ENCODE data around the gene GPALPP1.
"Not testable (repeated sequence)": the region's sequence is repeated elsewhere in the genome, so short reads cannot be mapped to it uniquely, and the experiment has no call there.

The GPALPP1 gene

DNA sequence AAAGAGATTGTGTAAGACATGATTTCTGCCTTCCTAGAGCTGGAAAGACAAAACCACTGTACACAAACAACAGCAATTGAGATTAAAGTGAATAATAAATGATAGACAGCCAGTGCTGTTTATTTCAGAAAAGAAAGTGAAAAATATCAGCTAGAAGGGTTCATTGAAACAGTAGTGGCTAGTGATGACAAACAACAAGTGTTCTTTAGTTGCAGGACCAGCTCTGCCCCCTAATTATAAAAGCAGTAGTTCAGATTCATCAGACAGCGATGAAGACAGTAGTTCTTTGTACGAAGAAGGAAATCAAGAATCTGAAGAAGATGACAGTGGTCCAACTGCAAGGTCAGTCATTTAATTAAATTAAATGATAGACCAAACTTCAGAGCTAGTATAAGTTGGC is 14.8 kb downstream of the GPALPP1 start:
- DNase-seq (ENCODE audit: low read depth, low spot score), result no peak

DNA sequence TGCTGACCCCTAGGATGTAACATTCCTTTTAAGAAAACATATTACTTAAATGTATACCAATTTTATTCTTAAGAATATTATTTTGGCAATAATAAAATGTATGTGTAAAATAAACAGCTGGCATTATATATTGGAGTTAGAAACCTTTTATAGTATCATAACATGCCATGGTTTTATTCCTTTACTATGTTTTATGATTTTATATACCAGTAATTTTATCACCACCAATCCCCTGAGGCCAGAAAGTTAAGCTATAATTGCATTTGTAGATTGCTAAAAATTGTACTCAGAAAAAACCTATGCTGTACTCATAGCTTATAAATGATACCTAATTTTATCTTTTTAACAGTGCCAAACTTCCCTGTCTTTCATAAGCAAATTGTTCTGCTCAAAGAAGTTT is 17.9 kb downstream of the GPALPP1 start:
- DNase-seq (ENCODE audit: low read depth, low spot score), result no peak

DNA sequence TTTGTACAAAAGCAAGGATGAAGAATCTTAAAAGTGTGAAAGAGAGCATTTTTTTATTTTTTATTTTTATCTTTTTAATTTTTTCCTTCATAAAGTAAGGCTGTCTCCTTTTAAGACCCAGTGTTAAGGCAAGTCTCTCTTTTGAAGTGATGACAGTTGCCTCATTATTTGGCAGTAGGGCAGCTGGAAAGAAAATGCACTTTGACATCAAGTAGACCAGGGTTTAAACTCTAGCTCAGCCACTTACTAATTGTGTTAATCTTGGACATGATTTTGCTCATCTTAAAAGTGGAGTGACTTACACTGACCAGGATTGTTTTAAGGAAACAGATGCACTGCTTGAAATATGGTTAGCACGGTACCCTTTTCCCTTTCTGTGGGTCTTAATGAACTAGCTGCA is 18.5 kb downstream of the GPALPP1 start:
- DNase-seq (ENCODE audit: low read depth, low spot score), result no peak

DNA sequence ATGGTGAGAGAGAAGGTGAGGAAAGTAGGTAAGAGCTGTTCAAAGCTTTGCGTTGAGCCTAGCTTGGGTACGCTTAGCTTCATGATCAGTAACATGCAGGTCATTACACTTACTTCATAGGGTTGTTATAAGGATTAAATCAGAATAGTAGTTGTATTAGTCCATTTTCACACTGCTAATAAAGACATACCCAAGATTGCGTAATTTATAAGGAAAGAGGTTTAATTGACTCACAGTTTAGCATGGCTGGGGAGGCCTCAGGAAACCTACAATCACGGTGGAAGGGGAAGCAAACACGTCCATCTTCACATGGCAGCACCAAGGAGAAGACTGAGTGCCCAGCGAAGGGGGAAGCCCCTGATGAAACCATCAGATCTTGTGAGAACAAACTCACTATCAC is 21.9 kb downstream of the GPALPP1 start:
- DNase-seq (ENCODE audit: low read depth, low spot score), result no peak

DNA sequence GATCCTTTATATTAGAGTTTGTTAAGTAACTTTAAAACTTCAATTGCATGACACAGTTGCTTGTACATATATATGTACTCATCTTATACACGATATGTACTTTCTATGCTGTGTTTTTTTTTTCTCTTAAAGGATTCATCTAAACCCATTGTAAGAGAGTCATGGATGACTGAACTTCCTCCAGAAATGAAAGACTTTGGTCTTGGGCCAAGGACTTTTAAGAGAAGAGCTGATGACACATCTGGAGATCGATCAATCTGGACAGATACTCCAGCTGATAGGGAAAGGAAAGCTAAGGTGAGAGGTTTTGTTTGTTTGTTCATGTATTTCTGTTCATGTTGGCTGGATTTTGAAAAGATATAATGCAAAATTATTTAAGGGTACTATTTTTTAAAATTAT is 26.0 kb downstream of the GPALPP1 start:
- no peak for DNase-seq (ENCODE audit: low read depth, low spot score)

DNA sequence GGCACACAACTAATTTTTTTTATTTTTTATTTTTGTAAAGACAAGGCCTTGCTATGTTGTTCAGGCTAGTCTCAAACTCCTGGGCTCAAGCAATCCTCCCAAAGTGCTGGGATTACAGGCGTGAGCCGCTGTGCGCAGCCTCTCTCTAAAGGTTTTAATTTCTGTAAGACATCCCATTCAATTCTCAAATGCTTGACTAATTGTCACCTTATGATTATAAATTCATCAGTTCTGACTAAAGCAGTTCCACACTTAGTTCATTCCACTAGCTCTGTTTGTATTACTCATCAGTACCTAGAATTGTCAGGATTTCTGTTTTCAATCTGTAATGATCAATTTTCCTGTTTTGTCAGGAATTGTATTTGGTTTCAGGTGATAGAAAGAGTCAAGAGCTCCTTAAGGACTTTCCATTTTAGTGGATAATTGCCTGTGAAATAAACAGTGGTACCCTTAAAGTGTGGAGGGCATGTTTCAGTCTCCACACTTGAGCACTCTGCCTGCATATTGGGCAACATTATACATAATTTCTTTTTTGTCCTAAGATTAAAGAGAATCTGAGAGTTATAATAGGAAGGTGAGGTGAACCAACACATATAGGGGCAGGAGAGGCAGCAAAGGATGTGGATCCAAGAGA is 27.6 kb downstream of the GPALPP1 start:
- DNase-seq (ENCODE audit: low read depth, low spot score), result no peak

DNA sequence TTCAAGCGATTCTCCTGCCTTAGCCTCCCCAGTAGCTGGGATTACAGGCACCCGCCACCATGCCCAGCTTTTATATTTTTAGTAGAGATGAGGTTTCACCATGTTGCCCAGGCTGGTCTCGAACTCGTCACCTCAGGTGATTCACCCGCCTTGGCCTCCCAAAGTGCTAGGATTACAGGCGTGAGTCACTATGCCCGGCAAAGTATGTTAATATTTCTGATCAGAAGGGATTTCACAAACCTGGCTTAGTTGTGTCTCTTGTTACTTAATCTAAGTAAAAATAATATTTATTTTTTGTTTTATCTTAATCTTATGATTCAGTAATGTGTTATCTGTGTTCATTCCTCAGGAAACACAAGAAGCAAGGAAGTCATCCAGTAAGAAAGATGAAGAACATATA is 30.6 kb downstream of the GPALPP1 start:
- DNase-seq (ENCODE audit: low read depth, low spot score), result not testable (repeated sequence)

DNA sequence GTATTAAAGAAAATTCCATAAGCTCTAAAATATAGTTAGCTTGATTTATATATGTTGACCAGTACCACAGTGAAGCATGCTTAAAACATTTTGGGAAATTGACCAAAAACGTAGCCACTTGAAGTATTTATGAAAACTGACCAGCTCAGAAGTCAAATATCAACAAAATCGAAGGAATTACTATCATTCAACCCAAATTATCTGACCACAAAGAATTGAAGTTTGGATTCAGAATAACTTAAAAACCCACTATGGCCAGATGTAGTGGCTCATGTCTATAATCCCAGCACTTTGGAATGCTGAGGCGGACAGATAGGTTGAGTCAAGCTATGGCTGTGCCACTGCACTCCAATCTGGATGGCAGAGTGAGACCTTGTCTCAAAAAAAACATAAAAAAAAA is 31.9 kb downstream of the GPALPP1 start:
- no peak for DNase-seq (ENCODE audit: low read depth, low spot score)

DNA sequence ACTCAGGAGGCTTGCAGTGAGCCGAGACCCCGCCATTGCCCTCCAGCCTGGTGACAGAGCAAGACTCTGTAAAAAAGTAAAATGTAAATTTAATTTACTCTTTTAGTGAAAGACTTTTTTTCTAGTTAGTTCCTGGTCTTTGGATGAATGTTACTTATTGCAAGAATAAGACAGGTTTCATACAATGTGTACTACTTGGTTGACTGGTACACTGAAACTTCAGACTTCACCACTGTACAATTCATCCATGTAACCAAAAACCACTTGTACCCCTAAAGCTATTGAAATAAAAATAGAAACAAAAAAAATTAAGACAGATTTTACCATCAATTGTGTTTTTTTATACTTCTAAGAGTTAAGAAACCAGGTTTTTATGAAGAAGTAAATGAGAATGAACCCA is 35.5 kb downstream of the GPALPP1 start:
- DNase-seq (ENCODE audit: low read depth, low spot score), result no peak

DNA sequence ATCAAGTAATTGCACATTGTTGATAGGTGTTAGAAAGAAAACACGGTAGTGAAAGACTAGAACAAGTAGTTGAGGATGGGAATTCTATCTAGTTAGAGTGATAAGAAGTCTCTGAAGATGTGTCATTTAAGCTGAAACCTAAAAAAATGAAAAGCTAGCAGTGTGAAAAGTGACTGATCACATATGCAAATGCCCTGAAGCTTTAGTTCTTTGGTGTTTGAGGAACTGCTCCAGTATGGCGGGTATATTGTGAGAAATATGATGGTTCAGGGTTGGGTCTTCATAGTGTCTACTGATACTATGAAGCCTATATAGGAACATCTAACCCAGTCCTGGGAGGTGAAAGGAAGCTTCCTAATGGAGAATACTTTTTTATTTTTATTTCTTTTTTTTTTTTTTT is 45.0 kb downstream of the GPALPP1 start:
- no peak for DNase-seq (ENCODE audit: low read depth, low spot score)

DNA sequence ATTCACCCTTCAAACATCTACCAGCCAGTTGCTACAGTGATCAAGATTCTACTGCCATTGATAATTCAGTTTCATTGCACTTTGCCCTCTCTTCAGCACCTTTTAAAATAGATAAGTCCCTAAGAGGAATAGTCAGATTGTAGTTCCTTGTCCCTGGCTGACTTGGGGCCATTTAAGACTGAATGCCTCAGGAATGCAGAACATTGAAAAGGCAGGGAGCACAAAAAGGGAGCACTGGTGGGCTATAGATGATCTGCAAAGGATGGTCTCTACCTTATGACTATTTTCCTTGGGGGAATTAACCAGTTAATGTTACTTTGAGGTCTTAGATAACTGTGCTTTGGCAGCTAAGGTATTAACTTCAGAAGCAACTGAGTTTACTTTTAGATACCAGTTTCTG is 46.9 kb downstream of the GPALPP1 start:
- no peak for DNase-seq (ENCODE audit: low read depth, low spot score)

DNA sequence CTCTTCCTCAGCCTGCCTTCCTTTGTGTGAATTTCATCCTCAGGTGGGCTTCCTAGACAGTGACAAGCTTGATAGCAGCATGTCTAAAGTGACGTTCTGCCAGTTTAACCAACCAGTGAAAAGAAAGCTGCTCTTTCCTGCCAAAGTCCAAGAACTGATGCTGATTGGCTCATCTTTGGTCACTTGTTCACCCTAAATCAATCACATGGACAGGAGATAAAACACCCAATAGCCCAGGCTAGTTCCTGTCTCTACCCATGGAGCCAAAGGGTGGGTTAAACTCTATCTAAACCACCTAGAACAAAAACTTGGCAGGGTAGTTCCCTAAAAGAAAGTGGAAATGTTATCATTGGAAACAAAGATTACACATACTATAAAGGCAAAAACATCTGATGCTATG is 50.8 kb downstream of the GPALPP1 start:
- DNase-seq (ENCODE audit: low read depth, low spot score), result no peak

DNA sequence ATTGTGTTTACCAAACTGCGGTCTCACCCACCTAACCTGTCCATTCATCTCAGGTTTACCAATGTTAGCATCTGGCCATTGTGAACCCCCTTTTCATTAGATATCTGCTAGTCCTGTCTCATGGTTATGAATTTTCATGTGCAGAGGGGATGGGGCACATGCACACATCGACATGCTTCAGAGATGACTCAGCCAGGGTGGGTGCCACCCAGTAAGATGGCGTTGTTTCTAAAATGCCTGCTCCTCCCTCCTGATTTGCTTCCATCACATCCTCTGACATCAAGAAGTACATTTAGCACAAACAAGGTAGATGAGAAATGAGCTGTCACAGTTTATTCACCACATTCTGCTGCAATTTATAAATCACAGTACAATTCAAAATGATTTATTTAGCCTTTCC is 51.3 kb downstream of the GPALPP1 start:
- no peak for DNase-seq (ENCODE audit: low read depth, low spot score)

DNA sequence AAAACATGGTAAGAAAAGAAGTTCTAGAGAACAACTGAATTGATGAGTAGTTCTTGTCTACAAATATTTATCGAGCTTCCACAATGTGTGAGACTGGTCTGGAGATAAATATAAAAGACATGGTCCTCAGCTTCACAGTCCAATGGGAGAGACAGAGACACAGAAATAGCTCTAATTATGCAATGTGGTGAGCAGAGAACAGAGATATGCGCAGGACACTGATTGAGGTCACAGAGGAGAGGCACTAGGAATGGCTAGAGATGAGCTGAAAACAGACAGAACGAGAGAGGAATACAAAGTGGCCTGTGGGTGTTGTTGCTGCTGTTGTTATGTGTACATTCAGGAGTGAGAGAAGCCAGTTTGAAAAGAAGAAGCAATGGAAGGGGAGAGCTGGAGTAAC is 53.2 kb downstream of the GPALPP1 start:
- DNase-seq (ENCODE audit: low read depth, low spot score), result no peak

DNA sequence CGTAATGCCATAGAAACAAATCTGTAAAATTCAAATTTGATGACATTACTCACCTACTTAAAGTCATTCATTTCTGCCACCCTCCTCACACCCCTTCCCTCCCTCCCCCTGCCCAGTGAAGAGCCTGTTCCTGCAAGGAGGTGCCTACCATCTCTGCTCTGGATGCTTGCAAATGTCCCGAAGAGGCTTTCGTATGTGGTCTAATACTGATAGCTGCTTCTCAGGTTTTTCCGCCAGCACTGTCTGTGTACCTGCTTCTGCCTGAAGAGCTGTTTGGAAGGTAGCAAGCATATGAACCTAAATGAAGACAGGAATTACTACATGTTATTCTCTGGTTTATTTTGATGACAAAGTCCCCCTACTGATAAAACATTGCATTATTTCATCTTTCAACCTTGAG is 57.1 kb downstream of the GPALPP1 start:
- DNase-seq (ENCODE audit: low read depth, low spot score), result no peak

DNA sequence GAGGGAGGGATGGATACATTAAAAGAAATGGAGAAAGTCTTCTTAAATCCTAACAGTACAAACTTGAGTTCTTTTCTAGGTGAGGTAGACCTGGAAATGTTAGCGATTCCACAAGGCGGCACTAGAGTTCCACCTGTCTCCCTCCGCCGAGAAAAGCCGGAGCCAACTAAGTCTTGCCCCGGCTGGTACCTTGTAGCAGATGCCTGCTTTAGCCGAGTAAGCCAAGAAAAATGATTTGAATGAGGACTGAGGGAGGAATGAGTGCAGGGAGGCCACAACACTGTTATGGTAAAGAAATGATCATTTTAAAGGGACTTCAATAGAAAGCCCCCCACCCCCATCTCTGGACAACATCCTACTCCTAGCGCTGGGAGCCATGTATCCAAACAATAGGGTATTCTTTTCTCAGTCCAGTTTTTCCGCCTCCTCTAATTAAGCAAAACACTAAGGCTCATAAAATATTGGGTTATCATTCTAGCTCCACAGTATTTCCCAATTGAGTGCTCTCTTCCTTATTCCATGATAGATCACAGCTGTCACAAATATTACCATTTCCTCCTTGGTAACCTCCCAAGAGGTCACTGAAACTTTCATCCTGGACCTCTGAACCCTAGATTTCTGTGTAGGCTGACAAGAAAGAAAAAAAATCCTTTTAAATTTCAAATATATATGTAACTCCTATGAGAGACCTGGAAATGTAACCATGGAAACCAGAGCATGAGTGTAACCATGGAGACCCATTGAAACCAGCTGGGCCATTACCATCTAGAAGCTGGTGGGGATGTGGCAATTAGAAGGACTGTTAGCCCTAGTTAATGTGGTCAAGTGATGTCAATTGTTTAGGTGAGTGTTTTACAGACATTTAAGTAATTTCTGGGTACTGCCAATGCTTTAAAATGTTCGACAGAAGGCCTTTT is 58.3 kb downstream of the GPALPP1 start:
- DNase-seq (ENCODE audit: low read depth, low spot score), result peak; percentile 37

DNA sequence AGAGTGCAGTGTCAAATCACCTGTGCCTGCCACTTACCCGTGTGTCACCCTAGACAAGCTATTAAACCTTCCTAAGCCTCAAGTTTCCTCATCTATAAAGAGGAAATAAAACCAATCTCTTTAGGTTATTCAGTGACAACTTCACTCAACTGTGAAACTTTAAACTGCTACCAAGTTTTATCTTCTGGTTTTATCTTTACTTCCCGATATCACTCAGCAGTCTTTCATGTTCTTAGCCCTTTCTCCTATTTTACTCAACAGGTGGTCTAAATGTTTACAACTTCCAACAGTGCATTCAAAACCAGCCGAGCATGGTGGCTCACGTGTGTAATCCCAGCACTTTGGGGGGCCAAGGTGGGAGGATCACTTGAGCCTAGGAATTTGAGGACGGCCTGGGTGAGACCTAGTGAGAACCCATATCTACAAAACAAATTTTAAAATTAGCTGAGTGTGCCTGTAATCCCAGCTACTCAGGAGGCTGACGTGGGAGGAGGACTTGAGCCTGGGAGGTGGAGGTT is 59.6 kb downstream of the GPALPP1 start:
- DNase-seq (ENCODE audit: low read depth, low spot score), result no peak

DNA sequence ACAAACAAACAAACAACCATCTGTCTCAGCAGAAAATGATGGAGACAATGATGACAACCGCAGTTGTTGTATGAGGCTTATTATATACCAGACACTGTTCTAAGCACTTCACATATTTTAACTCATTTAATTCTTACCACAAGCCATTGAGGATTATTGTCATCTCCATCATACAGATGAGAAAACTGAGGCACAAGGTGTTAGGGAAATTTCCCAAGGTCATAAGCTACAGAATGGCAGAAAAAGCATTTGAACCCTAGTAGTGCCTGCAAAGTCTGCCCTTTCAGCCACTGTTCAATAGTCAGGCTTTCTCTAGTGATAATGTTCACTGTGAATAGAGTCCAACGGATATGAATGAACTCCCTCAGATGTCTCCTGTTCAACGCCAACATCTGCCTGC is 60.1 kb downstream of the GPALPP1 start:
- no peak for DNase-seq (ENCODE audit: low read depth, low spot score)

DNA sequence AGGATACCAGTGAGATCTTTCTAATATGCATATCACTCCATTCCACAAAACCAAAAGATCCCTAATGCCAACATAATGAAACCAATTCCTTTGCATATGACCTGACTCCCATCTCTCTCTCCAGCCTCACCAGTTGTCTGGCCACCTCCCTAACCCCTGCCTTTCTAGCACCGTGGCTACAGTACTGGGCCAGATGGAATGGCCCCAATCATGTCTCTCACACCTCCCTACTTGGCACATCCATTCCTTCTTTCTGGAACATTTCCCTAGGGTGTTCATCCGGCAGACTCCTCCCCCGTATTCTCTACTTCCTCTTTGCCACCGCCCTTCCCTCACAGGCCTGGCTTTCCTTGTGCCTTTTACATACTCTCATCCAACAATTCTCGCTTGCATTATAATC is 62.0 kb downstream of the GPALPP1 start:
- DNase-seq (ENCODE audit: low read depth, low spot score), result no peak

DNA sequence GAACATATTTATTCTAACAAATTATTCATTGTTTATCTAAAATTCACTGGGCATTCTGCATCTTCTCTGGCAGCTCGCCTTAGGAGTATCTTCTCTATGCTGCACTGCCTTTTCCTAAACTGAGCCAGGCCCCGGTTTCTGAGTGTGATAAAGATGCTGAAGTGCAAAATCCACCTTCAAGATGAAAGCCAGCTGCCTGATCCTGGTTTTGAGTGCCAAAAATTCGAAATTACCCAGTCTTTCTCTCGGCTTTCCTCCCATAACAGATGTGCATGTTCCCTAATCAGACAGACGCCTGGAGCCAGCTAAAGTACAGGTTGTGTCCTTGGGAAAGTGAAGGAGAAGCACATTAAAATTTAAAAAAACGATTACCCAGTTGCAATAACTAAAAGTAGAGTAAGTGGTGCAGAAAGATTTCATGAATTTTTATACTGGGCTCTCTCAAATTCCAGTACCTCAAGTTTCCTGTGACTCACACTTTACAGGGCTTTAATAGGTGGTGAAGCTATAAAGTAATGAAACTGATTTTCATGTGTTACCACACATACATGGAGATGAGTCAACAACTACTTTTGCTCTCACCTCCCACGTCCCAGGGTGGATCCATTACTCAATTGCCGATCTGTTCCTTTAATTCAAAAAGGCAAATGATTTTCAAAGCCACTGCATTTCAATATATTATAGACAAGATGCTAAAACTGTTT is 66.0 kb downstream of the GPALPP1 start:
- DNase-seq (ENCODE audit: low read depth, low spot score), result no peak

DNA sequence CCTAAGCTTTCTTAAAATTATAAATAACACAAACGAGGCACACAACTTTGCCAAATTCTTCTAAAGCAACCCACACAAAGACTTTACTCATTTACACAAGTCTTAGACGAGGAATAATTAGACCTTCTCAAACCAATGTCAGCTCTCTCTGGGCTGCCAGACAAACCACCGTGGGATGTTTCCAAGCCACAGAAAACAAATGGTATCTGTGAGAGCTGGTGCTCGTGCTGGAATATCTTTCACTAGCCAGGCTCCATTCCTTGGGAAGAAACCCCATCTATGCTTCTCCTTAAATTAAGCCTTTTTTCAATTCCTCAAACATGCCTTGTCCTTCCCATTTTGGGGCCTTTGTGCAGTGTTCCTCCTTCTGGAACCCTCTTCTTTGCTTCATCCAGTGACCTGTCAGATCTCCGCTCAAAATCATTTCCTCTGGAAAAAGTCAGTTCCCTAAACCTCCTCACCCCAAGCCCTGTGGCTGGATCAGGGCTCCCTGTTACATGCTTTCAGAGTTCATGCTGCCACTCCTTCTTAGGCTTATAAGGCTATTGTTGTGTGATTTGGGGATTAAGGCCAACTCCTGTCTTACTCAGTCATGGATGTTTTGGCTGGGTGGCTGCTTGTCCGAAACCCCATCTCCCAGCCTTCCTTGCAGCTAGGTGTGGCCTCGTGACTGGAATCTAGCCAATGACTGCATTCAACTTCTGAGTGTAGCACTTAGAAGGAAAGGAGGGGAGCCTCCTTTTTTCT is 66.7 kb downstream of the GPALPP1 start:
- DNase-seq (ENCODE audit: low read depth, low spot score), result no peak

DNA sequence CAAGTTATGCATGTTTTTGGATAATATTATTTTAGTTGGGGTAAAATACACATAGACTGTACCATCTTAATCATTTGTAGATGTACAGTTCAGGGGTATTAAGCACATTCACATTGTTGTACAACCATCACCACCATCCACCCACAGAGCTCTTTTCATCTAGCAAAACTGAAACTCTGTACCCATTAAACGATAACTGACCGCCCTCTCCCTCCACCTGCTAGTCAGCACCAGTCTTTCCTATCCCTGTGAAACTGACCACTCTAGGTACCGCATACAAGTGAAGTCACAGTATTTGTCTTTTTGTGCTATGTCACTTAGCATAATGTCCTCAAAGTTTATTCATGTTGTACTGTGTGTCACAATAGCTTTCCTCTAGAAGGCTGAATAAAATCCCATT is 70.7 kb downstream of the GPALPP1 start:
- no peak for DNase-seq (ENCODE audit: low read depth, low spot score)
